ENCODE measurements around the gene GUCA2A.

Gene GUCA2A

DNA sequence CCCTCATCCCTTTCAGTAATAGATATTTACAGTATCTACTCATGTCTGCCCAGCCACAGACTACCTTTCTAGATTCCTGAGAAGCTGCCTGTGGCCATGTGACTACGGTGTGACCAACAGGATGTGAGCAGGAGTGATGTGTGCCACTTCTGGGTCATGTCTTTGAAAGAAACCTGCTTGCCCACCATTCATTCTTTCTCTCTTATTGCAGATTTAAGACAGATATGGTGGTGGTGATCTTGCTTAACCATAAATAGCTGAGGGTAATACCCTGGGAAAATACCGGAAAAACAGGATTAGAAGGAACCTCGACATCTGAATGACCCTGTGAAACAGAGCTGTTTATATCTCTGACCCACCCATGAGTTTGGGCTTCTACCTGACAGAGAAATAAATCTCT, 41.6 kb upstream of the GUCA2A start:
- 0 out of 2 replicates have a peak, but pooled peaks cover 3% of the 10 kb centered on the region for H4K20me1 ChIP-seq (ENCODE audit: insufficient read depth)
- no peak overlapping the region for H2AFZ ChIP-seq (ENCODE audit: low read depth)
- peaks cover 5% of the 10 kb centered on the region; the same call in 1 of the 2 replicates for H3K79me2 ChIP-seq (ENCODE audit: insufficient read depth, low read depth)
- no peaks in the 10 kb centered on the region for H3K36me3 ChIP-seq (ENCODE audit: insufficient read depth)
- TF ChIP-seq, protein P1, sequence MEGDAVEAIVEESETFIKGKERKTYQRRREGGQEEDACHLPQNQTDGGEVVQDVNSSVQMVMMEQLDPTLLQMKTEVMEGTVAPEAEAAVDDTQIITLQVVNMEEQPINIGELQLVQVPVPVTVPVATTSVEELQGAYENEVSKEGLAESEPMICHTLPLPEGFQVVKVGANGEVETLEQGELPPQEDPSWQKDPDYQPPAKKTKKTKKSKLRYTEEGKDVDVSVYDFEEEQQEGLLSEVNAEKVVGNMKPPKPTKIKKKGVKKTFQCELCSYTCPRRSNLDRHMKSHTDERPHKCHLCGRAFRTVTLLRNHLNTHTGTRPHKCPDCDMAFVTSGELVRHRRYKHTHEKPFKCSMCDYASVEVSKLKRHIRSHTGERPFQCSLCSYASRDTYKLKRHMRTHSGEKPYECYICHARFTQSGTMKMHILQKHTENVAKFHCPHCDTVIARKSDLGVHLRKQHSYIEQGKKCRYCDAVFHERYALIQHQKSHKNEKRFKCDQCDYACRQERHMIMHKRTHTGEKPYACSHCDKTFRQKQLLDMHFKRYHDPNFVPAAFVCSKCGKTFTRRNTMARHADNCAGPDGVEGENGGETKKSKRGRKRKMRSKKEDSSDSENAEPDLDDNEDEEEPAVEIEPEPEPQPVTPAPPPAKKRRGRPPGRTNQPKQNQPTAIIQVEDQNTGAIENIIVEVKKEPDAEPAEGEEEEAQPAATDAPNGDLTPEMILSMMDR (conservative IDR thresholded peaks at IDR 0.05; ENCODE audit: low read depth, low read length): no peak
- H3K9ac ChIP-seq: no peak overlapping the region
- no peaks in the 10 kb centered on the region for H3K4me1 ChIP-seq (ENCODE audit: low read depth, poor library complexity, severe bottlenecking)
- H3K27ac ChIP-seq: no peak overlapping the region
- no peak overlapping the region for H3K4me2 ChIP-seq
- H3K27me3 ChIP-seq (ENCODE audit: insufficient read depth, low read depth): no peaks in the 10 kb centered on the region
- no peak overlapping the region for H3K4me3 ChIP-seq (IDR thresholded peaks at IDR 0.05; ENCODE audit: insufficient read depth, low read depth, low read length)

DNA sequence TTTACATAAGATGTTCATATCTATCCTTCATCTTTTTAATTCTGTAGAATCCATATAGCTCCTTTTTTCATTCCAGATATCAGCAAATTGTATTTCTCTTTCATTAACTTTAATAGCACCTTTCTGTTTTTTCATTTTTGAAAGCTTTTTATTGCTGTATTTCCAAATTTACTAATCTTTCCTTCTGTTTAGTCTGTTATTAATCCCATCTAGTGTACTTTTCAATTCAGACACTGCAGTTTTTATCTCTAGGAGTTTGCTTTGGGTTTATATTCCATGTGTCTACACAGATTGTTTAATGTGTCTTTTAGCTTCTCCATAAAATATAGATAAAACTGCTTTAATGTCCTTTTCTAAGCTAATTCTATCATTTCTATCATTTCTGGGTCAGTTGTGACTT, 37.4 kb upstream of the GUCA2A start:
- H3K4me3 ChIP-seq (IDR thresholded peaks at IDR 0.05; ENCODE audit: insufficient read depth, low read depth, low read length): no peak overlapping the region
- no peak overlapping the region for H2AFZ ChIP-seq (ENCODE audit: low read depth)
- TF ChIP-seq, protein P1 (conservative IDR thresholded peaks at IDR 0.05; ENCODE audit: low read depth, low read length): no peak
- H3K4me1 ChIP-seq (ENCODE audit: low read depth, poor library complexity, severe bottlenecking): no peaks in the 10 kb centered on the region
- H3K36me3 ChIP-seq (ENCODE audit: insufficient read depth): no peaks in the 10 kb centered on the region
- no peaks in the 10 kb centered on the region; the same call in 1 of the 2 replicates for H3K79me2 ChIP-seq (ENCODE audit: insufficient read depth, low read depth)
- H3K4me2 ChIP-seq: no peak overlapping the region
- no peak overlapping the region for H3K27ac ChIP-seq
- H3K27me3 ChIP-seq (ENCODE audit: insufficient read depth, low read depth): no peaks in the 10 kb centered on the region
- H3K9ac ChIP-seq: no peak overlapping the region
- no peaks in the 10 kb centered on the region for H4K20me1 ChIP-seq (ENCODE audit: insufficient read depth)

DNA sequence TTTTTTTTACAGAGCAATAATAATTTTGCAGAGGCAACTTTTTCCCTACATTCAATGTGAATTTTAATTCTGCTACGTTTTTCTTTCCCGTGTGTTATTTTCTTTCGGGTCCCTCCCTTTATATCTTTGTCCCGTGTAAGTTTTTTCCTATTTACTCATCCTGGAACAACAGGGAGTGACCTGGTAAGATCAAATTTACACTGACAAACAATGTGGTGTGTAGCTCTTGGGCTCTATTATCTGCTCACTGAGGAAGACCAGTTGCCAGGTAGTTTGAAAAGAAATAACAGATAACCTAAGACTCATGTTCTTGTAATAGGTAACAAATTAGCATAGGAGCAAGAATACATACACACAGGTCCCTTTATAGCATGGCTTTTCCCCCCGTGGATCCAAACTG, 33.7 kb upstream of the GUCA2A start:
- TF ChIP-seq, protein P1 (conservative IDR thresholded peaks at IDR 0.05; ENCODE audit: low read depth, low read length): no peak
- H3K27me3 ChIP-seq (ENCODE audit: insufficient read depth, low read depth): no peaks in the 10 kb centered on the region
- H3K27ac ChIP-seq: no peak overlapping the region
- H4K20me1 ChIP-seq (ENCODE audit: insufficient read depth): no peaks in the 10 kb centered on the region
- no peaks in the 10 kb centered on the region for H3K36me3 ChIP-seq (ENCODE audit: insufficient read depth)
- no peak overlapping the region for H3K4me2 ChIP-seq
- no peak overlapping the region for H2AFZ ChIP-seq (ENCODE audit: low read depth)
- H3K4me1 ChIP-seq (ENCODE audit: low read depth, poor library complexity, severe bottlenecking): no peaks in the 10 kb centered on the region
- no peak overlapping the region for H3K4me3 ChIP-seq (IDR thresholded peaks at IDR 0.05; ENCODE audit: insufficient read depth, low read depth, low read length)
- no peaks in the 10 kb centered on the region for H3K79me2 ChIP-seq (ENCODE audit: insufficient read depth, low read depth)
- no peak overlapping the region for H3K9ac ChIP-seq

DNA sequence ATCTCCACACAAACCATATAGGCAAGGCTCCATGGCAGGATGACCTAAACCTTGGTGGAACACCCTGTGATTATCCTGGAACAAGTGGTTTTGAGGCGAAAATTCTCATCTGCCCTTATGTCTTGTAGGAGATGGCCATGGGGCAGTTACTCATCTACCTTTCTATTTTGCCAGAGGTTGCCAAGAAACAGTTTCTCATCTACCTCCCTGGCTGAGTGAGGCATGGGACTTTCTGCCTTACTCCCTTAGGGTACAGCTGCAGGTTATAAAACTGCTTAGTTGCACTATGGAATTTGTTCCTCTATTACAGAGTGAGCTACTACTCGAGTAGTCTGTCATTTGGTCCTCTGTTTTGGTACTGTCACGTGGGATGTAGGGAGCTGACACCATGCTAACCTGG, 31.3 kb upstream of the GUCA2A start:
- Histone ChIP-seq H2AFZ (ENCODE audit: low read depth) (no peak overlapping the region), H3K36me3 (ENCODE audit: insufficient read depth) (no peaks in the 10 kb centered on the region), H3K4me1 (ENCODE audit: low read depth, poor library complexity, severe bottlenecking) (no peaks in the 10 kb centered on the region), H3K4me2 (no peak overlapping the region), H4K20me1 (ENCODE audit: insufficient read depth) (no peaks in the 10 kb centered on the region), H3K27me3 (ENCODE audit: insufficient read depth, low read depth) (no peaks in the 10 kb centered on the region), H3K79me2 (ENCODE audit: insufficient read depth, low read depth) (no peaks in the 10 kb centered on the region), H3K27ac (no peak overlapping the region), H3K4me3 (IDR thresholded peaks at IDR 0.05; ENCODE audit: insufficient read depth, low read depth, low read length) (no peak overlapping the region), H3K9ac (no peak overlapping the region)
- TF ChIP-seq, protein P1 (conservative IDR thresholded peaks at IDR 0.05; ENCODE audit: low read depth, low read length): no peak
